GM18873 (cell line): ENCODE measurements around the gene SPAG8.

Source experiments
- ATAC-seq: cut with Tn5 transposase; IDR thresholded peaks from one replicate; pipeline ENCODE4 v1.9.1; 2021; ENCODE audit warnings: mild to moderate bottlenecking, moderate library complexity, moderate number of reproducible peaks; ENCODE audit not compliant: unreplicated experiment, low FRiP score

The SPAG8 gene

GRCh38 chr9:35840881-35841644 lies 29.0 kb upstream of the SPAG8 start:
- no peak for ATAC-seq

- ATAC-seq = no peak
Observed at GRCh38 chr9:35839926-35840325, 27.9 kb upstream of the SPAG8 start.

GRCh38 chr9:35836595-35836994 lies 24.5 kb upstream of the SPAG8 start:
- no peak for ATAC-seq

GRCh38 chr9:35835766-35836165 lies 23.7 kb upstream of the SPAG8 start:
- ATAC-seq = no peak

- no peak for ATAC-seq
Observed at GRCh38 chr9:35835216-35835632, 23.2 kb upstream of the SPAG8 start.

- no peak for ATAC-seq
Observed at GRCh38 chr9:35834260-35835215, 22.5 kb upstream of the SPAG8 start.

GRCh38 chr9:35832814-35833213 lies 20.8 kb upstream of the SPAG8 start:
- no peak for ATAC-seq

- no peak for ATAC-seq
Observed at GRCh38 chr9:35831040-35831439, 19.0 kb upstream of the SPAG8 start.

GRCh38 chr9:35829764-35830096 lies 17.7 kb upstream of the SPAG8 start:
- no peak for ATAC-seq

- ATAC-seq = peak; percentile 58
Observed at GRCh38 chr9:35829084-35829763, 17.2 kb upstream of the SPAG8 start, which contains the start of gene TMEM8B. TSS of gene TMEM8B (plus strand) at chr9:35829228. CDS start at chr9:35829448, 220 bp downstream.

- ATAC-seq = no peak
Observed at GRCh38 chr9:35828716-35829083, 16.6 kb upstream of the SPAG8 start, which contains the start of gene FAM221B. TSS of gene FAM221B (minus strand) at chr9:35828732. CDS start at chr9:35826161, 2,571 bp downstream.

GRCh38 chr9:35827486-35827885 lies 15.4 kb upstream of the SPAG8 start:
- ATAC-seq = no peak

- ATAC-seq = no peak
Observed at GRCh38 chr9:35826071-35826701, 14.1 kb upstream of the SPAG8 start.

GRCh38 chr9:35822926-35823325 lies 10.9 kb upstream of the SPAG8 start:
- ATAC-seq = no peak

GRCh38 chr9:35820076-35820475 lies 8.0 kb upstream of the SPAG8 start:
- no peak for ATAC-seq

- no peak for ATAC-seq
Observed at GRCh38 chr9:35818341-35818740, 6.3 kb upstream of the SPAG8 start.

- ATAC-seq = no peak
Observed at GRCh38 chr9:35816708-35817107, 4.6 kb upstream of the SPAG8 start.

- ATAC-seq = peak; percentile 62
Observed at GRCh38 chr9:35814841-35815543, 2.9 kb upstream of the SPAG8 start, which contains the start of gene HINT2. TSS of gene HINT2 (minus strand) at chr9:35815042. CDS start at chr9:35814979, 63 bp downstream.

GRCh38 chr9:35814106-35814840 lies 2.2 kb upstream of the SPAG8 start:
- peak; percentile 22 for ATAC-seq
